SK-N-SH (cell line): ENCODE measurements around the gene RAD51. TPM values are rescaled to one million over a fixed set of nuclear protein-coding genes. Genes with fewer than 3 reads are reported as not detected.

Experiments used
- CTCF ChIA-PET: fragments of 300-600, 350-600 bp; formaldehyde crosslinking; extraction: SDS; loops from one replicate; lab custom pipeline; 2021; lab: Yijun Ruan, JAX
- POLR2A ChIA-PET: fragments of 350-600 bp; sonication (Branson Sonifier 250); formaldehyde crosslinking; extraction: SDS; loops from one replicate; lab custom pipeline; 2020; ENCODE audit warnings: antibody characterized with exemption, inconsistent platforms; lab: Yijun Ruan, JAX
- DNase-seq: peaks from one replicate; pipeline ENCODE4 v3.0.0; 2012
- H2AFZ ChIP-seq: fragments of 200-600 bp; sonication (generic); 2 replicates; pipeline ENCODE4 v1.8.1; 2016; ENCODE audit warnings: antibody characterized with exemption, mild to moderate bottlenecking, low read depth
- H3F3A ChIP-seq: fragments of 200-600 bp; sonication (generic); replicated peaks from 2 replicates; pipeline ENCODE3; 2016; ENCODE audit warnings: antibody characterized with exemption, mild to moderate bottlenecking; ENCODE audit not compliant: insufficient read depth
- H3K27ac ChIP-seq, 2 experiments: fragments of 200-500 bp in 1 of 2; fragments of 200-600 bp in 1 of 2; sonication (Bioruptor generic) in 1 of 2; sonication (generic), shearing (Covaris generic) in 1 of 2; 2 replicates each; pipeline versions ENCODE4 v1.5.1 to v1.6.1; 2014 to 2016; ENCODE audit warnings: low read depth in 2 of 2, inconsistent platforms in 1 of 2, low read length in 1 of 2, mild to moderate bottlenecking in 1 of 2, mixed read lengths in 1 of 2
- H3K27me3 ChIP-seq: fragments of 200-600 bp; sonication (generic), shearing (Covaris generic); 2 replicates; pipeline ENCODE4 v1.6.1; 2016; ENCODE audit warnings: mixed run types; ENCODE audit not compliant: insufficient read depth
- H3K36me3 ChIP-seq, 2 experiments: fragments of 200-500 bp in 1 of 2; fragments of 200-600 bp in 1 of 2; sonication (Bioruptor generic) in 1 of 2; sonication (generic) in 1 of 2; replicated peaks in 1 of 2; 2 replicates each; pipeline versions ENCODE3 to v1.5.1; 2014 to 2016; ENCODE audit warnings: low read length in 1 of 2, mild to moderate bottlenecking in 1 of 2; ENCODE audit not compliant: insufficient read depth in 2 of 2, control insufficient read depth in 1 of 2
- H3K4me1 ChIP-seq, 2 experiments: fragments of 200-500 bp in 1 of 2; fragments of 200-600 bp in 1 of 2; sonication (Bioruptor generic) in 1 of 2; sonication (generic), shearing (Covaris generic) in 1 of 2; 2 replicates each; pipeline versions ENCODE4 v1.5.1 to v1.6.1; 2014 to 2016; ENCODE audit warnings: low read depth in 1 of 2, low read length in 1 of 2, mixed run types in 1 of 2; ENCODE audit not compliant: insufficient read depth in 2 of 2, control insufficient read depth in 1 of 2
- H3K4me2 ChIP-seq: fragments of 200-600 bp; sonication (generic), shearing (Covaris generic); 2 replicates; pipeline ENCODE4 v1.6.1; 2017; ENCODE audit warnings: mixed run types
- H3K4me3 ChIP-seq, 2 experiments: fragments of 200-500 bp in 1 of 2; fragments of 200-600 bp in 1 of 2; sonication (Bioruptor generic) in 1 of 2; sonication (generic), shearing (Covaris generic) in 1 of 2; 2 replicates each; pipeline versions ENCODE4 v1.5.1 to v1.8.1; 2014 to 2016; ENCODE audit warnings: low read depth in 2 of 2, inconsistent platforms in 1 of 2, low read length in 1 of 2, mild to moderate bottlenecking in 1 of 2, mixed read lengths in 1 of 2, moderate library complexity in 1 of 2
- H3K79me2 ChIP-seq: fragments of 200-600 bp; sonication (generic); 2 replicates; pipeline ENCODE4 v1.8.1; 2017; ENCODE audit warnings: mild to moderate bottlenecking; ENCODE audit not compliant: insufficient read depth
- H3K9ac ChIP-seq: fragments of 200-600 bp; sonication (generic); 2 replicates; pipeline ENCODE4 v1.6.1; 2017; ENCODE audit warnings: mixed run types
- H3K9me2 ChIP-seq: fragments of 200-600 bp; sonication (generic); 2 replicates; pipeline ENCODE4 v1.6.1; 2017; ENCODE audit warnings: mixed run types
- H3K9me3 ChIP-seq: fragments of 200-600 bp; sonication (generic); 2 replicates; pipeline ENCODE4 v1.6.1; 2017; ENCODE audit warnings: mixed run types, mild to moderate bottlenecking, moderate library complexity
- H4K20me1 ChIP-seq: fragments of 200-600 bp; sonication (generic); 2 replicates; pipeline ENCODE4 v1.6.1; 2017; ENCODE audit warnings: mild to moderate bottlenecking, mixed run types; ENCODE audit not compliant: insufficient read depth
- CHD2 ChIP-seq: fragments of 150-350 bp; IDR thresholded peaks from 2 replicates; pipeline ENCODE4 v1.6.1; 2018; ENCODE audit warnings: low read length; ENCODE audit not compliant: partially characterized antibody
- EZH2phosphoT487 ChIP-seq: fragments of 200-600 bp; sonication (generic); IDR thresholded peaks from 2 replicates; pipeline ENCODE4 v1.6.1; 2017; ENCODE audit warnings: low read depth, mixed run types, mild to moderate bottlenecking, antibody characterized with exemption, moderate library complexity, borderline replicate concordance
- FOXM1 ChIP-seq: IDR thresholded peaks from 2 replicates; pipeline ENCODE4 v1.4.0; 2012; ENCODE audit warnings: low read depth, mild to moderate bottlenecking
- GABPA ChIP-seq: IDR thresholded peaks from 2 replicates; pipeline ENCODE4 v1.4.0; 2012; ENCODE audit warnings: low read depth, mild to moderate bottlenecking
- GATA2 ChIP-seq: sonication (generic); formaldehyde crosslinking; IDR thresholded peaks from 2 replicates; pipeline ENCODE4 v1.5.0; 2020; ENCODE audit warnings: mild to moderate bottlenecking, missing genetic modification reagents
- MEF2A ChIP-seq: IDR thresholded peaks from 2 replicates; pipeline ENCODE4 v1.4.0; 2012; ENCODE audit warnings: low read depth, borderline replicate concordance
- MXI1 ChIP-seq: IDR thresholded peaks from 2 replicates; pipeline ENCODE4 v1.6.1; 2012; ENCODE audit warnings: mild to moderate bottlenecking, low read depth, low read length, improper control_type of control experiment
- NFIC ChIP-seq: IDR thresholded peaks from 2 replicates; pipeline ENCODE4 v1.4.0; 2012; ENCODE audit warnings: borderline replicate concordance
- NRF1 ChIP-seq: IDR thresholded peaks from 2 replicates; pipeline ENCODE4 v1.6.1; 2012; ENCODE audit warnings: low read depth, mild to moderate bottlenecking, low read length
- POLR2AphosphoS5 ChIP-seq: IDR thresholded peaks from 2 replicates; pipeline ENCODE4 v1.6.1; 2012; ENCODE audit warnings: low read depth, low read length
- RCOR1 ChIP-seq: fragments of 150-350 bp; IDR thresholded peaks from 2 replicates; pipeline ENCODE4 v1.6.1; 2017; ENCODE audit warnings: antibody characterized with exemption, low read length
- SIN3A ChIP-seq: IDR thresholded peaks from 2 replicates; pipeline ENCODE4 v1.6.1; 2012; ENCODE audit warnings: low read depth, mild to moderate bottlenecking, low read length, moderate library complexity, borderline replicate concordance
- SMC3 ChIP-seq: IDR thresholded peaks from 2 replicates; pipeline ENCODE4 v1.6.1; 2012; ENCODE audit warnings: low read depth, low read length, improper control_type of control experiment
- TAF1 ChIP-seq: IDR thresholded peaks from 2 replicates; pipeline ENCODE4 v1.6.1; 2012; ENCODE audit warnings: low read depth, mild to moderate bottlenecking, low read length, moderate library complexity, borderline replicate concordance
- TCF12 ChIP-seq: IDR thresholded peaks from 2 replicates; pipeline ENCODE4 v1.4.0; 2012
- TEAD4 ChIP-seq: IDR thresholded peaks from 2 replicates; pipeline ENCODE4 v1.4.0; 2012; ENCODE audit warnings: mild to moderate bottlenecking, borderline replicate concordance; ENCODE audit not compliant: insufficient read depth
- WGBS: methylation state at CpG from one replicate; pipeline ENCODE4 v1.1.6; 2017; ENCODE audit warnings: low lambda C conversion rate; 5-methylcytosine and 5-hydroxymethylcytosine counted together
- polyA plus RNA-seq, 3 experiments: library from polyadenylated mRNA; depleted of rRNA; stranded (reverse); fragments of >200 nt; gene quantifications; 2 replicates each; pipeline ENCODE4 v1.2.3, GENCODE V29; 2012
- TF ChIP-seq, protein P1 (sequence below): fragments of 150-350 bp; IDR thresholded peaks from 2 replicates; pipeline ENCODE4 v1.6.1; 2016; ENCODE audit warnings: mild to moderate bottlenecking, low read depth, low read length
- TF ChIP-seq, protein P2 (sequence below): IDR thresholded peaks from 2 replicates; pipeline ENCODE4 v1.4.0; 2012; ENCODE audit warnings: low read depth
- TF ChIP-seq, protein P3 (sequence below): IDR thresholded peaks from 2 replicates; pipeline ENCODE4; 2012
- TF ChIP-seq, protein P4 (sequence below): fragments of 200-600 bp; sonication (generic); IDR thresholded peaks from 2 replicates; pipeline ENCODE4 v1.6.1; 2017; ENCODE audit warnings: antibody characterized with exemption, mild to moderate bottlenecking, moderate library complexity

Gene RAD51
- polyA plus RNA-seq, 1 of the 3 experiments (the other 2 are of a cell fraction): 7.6 TPM

DNA sequence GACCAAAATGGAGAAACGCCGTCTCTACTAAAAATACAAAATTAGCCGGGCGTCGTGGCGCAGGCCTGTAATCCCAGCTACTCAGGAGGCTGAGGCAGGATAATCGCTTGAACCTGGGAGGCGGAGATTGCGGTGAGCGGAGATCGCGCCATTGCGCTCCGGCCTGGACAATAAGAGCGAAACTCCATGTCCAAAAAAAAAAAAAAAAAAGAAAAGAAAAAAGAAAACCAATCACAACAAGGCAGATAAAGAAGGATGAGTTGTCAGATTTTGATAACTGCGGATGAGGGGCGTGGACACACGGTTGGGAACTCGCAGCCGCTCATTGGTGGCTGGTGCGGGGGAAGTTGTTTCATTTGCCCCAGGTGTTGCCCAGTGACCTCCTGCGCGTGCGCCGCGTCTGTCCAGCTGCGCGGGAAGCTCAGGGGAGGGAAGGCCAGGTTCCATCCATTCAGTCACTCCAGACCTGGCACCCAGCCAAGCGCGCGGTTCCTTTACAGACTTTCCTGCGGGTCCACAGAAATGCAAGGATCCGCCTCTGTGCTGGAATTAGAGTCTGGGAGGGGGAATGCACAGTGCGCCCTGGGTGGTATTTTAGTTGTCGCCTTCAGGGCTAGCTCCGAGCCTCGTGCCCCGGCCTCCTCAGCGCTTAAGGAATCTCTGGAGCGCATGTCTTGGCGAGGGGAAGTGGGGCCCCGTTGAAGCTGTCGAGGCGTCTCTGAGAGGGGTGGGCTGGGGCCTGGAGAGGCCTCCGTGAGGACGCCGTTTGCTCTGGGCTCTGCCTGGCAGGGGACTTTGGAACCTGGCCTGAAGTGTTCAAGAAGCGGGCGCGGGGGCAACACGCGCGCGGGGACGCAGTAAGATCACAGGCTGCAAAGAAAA lies 68.2 kb downstream of the RAD51 start:
- POLR2A ChIA-PET: no interaction called here

DNA sequence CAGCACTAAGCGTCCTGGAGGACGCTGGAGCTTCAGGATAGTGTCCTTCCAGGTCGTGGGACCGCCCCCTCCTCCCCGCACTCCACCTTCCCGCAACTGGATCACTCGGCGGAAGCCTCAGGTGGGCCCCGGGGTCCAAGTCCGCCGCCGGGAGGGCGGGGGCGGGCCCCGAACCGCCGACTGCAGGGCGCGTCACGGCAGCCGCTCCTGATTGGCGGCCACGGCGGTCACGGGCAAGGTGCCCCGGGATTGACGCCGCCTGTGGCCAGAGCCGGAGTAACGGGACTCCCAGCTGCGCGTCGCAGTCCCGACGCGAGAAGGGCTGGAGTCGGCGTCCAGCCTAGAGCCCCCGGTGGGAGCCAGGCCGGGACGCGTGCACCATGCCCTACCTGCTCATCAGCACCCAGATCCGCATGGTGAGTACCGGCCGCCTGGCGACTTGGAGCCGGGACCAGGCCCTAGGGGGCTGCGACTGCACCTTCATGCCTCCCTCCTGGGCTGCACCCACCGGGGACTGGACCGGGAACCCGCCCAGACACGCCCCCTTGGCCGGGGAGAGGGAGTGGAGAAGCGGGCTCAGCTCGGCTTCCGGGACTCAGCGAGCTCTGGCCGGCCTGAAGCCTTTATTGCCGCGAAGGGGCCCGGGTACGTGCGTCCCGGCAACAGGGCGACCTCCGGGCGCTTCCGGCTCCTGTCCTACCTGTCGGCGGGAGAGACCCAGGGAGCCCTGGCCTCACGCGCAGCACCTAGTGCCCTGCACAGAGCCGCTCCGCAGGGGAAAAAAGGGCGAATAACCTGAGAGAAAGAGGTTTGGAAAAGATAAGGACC lies 69.0 kb downstream of the RAD51 start, which contains the start of gene GCHFR:
Gene GCHFR, plus strand, starts transcription at position 268 of the 828 bp plus-strand sequence. Its CDS starts 113 bp downstream, at position 381.
- ChIA-PET CTCF (interaction anchor here (0.9 to 31.8 kb wide), 4 partner anchors 19 to 110 kb away, joined by 3 to 555 read pairs (median 62); partner anchors contain the start of genes RHOV and RMDN3), POLR2A (no interaction called here)
- Histone ChIP-seq H3K4me2 (peak within 1 kb of the TSS; percentile 37; the same call in 1 of the 2 replicates), H3K9ac (no peak within 1 kb of the TSS), H3F3A (peaks cover 12% of the 10 kb centered on the region), H3K9me2 (no peaks in the 10 kb centered on the region), H3K4me1 (peaks cover 32 to 53% of the 10 kb centered on the region in 2 experiments; a peak in 3 of 4 replicates), H3K9me3 (no peaks in the 10 kb centered on the region), H3K27ac (peak within 1 kb of the TSS in 1 of 2 experiments; percentile 34; a peak in 1 of 4 replicates), H3K4me3 (no peak within 1 kb of the TSS; a peak in 1 of 4 replicates), H3K79me2 (no peaks in the 10 kb centered on the region), H4K20me1 (no peaks in the 10 kb centered on the region), H3K36me3 (peaks cover 0 to 4% of the 10 kb centered on the region in 2 experiments), H2AFZ (no peak within 1 kb of the TSS; the same call in 1 of the 2 replicates), H3K27me3 (no peaks in the 10 kb centered on the region)
- DNase-seq: peak; percentile 67
- WGBS: 59% methylated on average over 27 of the region's 75 CpGs
- no peak for TF ChIP-seq GATA2
- TF ChIP-seq, protein P1, sequence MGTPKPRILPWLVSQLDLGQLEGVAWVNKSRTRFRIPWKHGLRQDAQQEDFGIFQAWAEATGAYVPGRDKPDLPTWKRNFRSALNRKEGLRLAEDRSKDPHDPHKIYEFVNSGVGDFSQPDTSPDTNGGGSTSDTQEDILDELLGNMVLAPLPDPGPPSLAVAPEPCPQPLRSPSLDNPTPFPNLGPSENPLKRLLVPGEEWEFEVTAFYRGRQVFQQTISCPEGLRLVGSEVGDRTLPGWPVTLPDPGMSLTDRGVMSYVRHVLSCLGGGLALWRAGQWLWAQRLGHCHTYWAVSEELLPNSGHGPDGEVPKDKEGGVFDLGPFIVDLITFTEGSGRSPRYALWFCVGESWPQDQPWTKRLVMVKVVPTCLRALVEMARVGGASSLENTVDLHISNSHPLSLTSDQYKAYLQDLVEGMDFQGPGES: no peak
- TF ChIP-seq CHD2: no peak
- TF ChIP-seq, protein P2, sequence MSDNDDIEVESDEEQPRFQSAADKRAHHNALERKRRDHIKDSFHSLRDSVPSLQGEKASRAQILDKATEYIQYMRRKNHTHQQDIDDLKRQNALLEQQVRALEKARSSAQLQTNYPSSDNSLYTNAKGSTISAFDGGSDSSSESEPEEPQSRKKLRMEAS: no peak
- TF ChIP-seq TCF12: no peak
- no peak for TF ChIP-seq POLR2AphosphoS5
- TF ChIP-seq TAF1: no peak
- no peak for TF ChIP-seq TEAD4
- TF ChIP-seq EZH2phosphoT487: no peak
- TF ChIP-seq, protein P3, sequence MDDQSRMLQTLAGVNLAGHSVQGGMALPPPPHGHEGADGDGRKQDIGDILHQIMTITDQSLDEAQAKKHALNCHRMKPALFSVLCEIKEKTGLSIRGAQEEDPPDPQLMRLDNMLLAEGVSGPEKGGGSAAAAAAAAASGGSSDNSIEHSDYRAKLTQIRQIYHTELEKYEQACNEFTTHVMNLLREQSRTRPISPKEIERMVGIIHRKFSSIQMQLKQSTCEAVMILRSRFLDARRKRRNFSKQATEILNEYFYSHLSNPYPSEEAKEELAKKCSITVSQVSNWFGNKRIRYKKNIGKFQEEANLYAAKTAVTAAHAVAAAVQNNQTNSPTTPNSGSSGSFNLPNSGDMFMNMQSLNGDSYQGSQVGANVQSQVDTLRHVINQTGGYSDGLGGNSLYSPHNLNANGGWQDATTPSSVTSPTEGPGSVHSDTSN: no peak
- no peak for TF ChIP-seq GABPA
- no peak for TF ChIP-seq SMC3
- no peak for TF ChIP-seq SIN3A
- TF ChIP-seq MEF2A: no peak
- TF ChIP-seq FOXM1: no peak

More for the DNA sequence above, 68.2 kb downstream of the RAD51 start:
- Histone ChIP-seq H3K27ac (no peak overlapping the region), H3K79me2 (no peaks in the 10 kb centered on the region), H3K9me3 (no peaks in the 10 kb centered on the region), H3K4me3 (no peak overlapping the region; a peak in 1 of 4 replicates), H3F3A (peaks cover 12% of the 10 kb centered on the region), H3K4me2 (peak overlapping the region; percentile 37; the same call in 1 of the 2 replicates), H3K9me2 (no peaks in the 10 kb centered on the region), H3K36me3 (peaks cover 0 to 4% of the 10 kb centered on the region in 2 experiments), H2AFZ (no peak overlapping the region; the same call in 1 of the 2 replicates), H3K9ac (no peak overlapping the region), H3K4me1 (peaks cover 27 to 44% of the 10 kb centered on the region in 2 experiments; a peak in 3 of 4 replicates), H3K27me3 (no peaks in the 10 kb centered on the region), H4K20me1 (no peaks in the 10 kb centered on the region)
- CTCF ChIA-PET: interaction anchor here (0.9 to 31.8 kb wide), 5 partner anchors 18 to 128 kb away, joined by 3 to 555 read pairs (median 4); partner anchors contain the start of gene RMDN3
- TF ChIP-seq RCOR1 (peak; percentile 49; the same call in 1 of the 2 replicates), MXI1 (no peak), TEAD4 (no peak), NFIC (peak; percentile 83), NRF1 (peak; percentile 68), TCF12 (no peak)
- TF ChIP-seq, protein P4, sequence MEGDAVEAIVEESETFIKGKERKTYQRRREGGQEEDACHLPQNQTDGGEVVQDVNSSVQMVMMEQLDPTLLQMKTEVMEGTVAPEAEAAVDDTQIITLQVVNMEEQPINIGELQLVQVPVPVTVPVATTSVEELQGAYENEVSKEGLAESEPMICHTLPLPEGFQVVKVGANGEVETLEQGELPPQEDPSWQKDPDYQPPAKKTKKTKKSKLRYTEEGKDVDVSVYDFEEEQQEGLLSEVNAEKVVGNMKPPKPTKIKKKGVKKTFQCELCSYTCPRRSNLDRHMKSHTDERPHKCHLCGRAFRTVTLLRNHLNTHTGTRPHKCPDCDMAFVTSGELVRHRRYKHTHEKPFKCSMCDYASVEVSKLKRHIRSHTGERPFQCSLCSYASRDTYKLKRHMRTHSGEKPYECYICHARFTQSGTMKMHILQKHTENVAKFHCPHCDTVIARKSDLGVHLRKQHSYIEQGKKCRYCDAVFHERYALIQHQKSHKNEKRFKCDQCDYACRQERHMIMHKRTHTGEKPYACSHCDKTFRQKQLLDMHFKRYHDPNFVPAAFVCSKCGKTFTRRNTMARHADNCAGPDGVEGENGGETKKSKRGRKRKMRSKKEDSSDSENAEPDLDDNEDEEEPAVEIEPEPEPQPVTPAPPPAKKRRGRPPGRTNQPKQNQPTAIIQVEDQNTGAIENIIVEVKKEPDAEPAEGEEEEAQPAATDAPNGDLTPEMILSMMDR: no peak
- 61% methylated on average over 35 of the region's 55 CpGs for WGBS
- peak; percentile 83 for DNase-seq
